MM.1S (cell line): ENCODE measurements around the gene CASP8.

ENCODE experiments used
- CTCF ChIP-seq: fragments of 300-600 bp; sonication (generic); IDR thresholded peaks from 2 replicates; pipeline ENCODE4 v1.5.1; 2016; ENCODE audit warnings: antibody characterized with exemption, low read length, mixed read lengths
- EZH2 ChIP-seq: fragments of 300-600 bp; sonication (generic); optimal IDR thresholded peaks from 2 replicates; pipeline ENCODE3; 2017; ENCODE audit warnings: low read depth, mild to moderate bottlenecking, antibody characterized with exemption, low read length, mixed read lengths
- EZH2phosphoT487 ChIP-seq: fragments of 300-600 bp; sonication (generic); IDR thresholded peaks from 2 replicates; pipeline ENCODE4 v1.6.1; 2018; ENCODE audit warnings: antibody characterized with exemption, low read length

GRCh38 chr2:201327678-201328077, 67.3 kb downstream of the CASP8 start:
- no peak for TF ChIP-seq EZH2phosphoT487
- TF ChIP-seq CTCF: no peak
- no peak for TF ChIP-seq EZH2
